Limb (tissue), 2 donors: Measurements from ENCODE around the gene MED12L.
"Not testable (repeated sequence)": the region's sequence is repeated elsewhere in the genome, so short reads cannot be mapped to it uniquely, and the experiment has no call there.

Experiments used
- DNase-seq, 2 donors: peaks; one replicate each; pipeline ENCODE4 v3.0.0-alpha.2; 2016; ENCODE audit errors: extremely low spot score in 2 of 2

The MED12L gene

GRCh38 chr3:151133917-151134450, 48.5 kb downstream of the MED12L start:
- DNase-seq, result no peak

- no peak for DNase-seq
Observed at GRCh38 chr3:151135541-151136337, 50.3 kb downstream of the MED12L start.

GRCh38 chr3:151142929-151143328, 57.5 kb downstream of the MED12L start:
- no peak for DNase-seq

DNA sequence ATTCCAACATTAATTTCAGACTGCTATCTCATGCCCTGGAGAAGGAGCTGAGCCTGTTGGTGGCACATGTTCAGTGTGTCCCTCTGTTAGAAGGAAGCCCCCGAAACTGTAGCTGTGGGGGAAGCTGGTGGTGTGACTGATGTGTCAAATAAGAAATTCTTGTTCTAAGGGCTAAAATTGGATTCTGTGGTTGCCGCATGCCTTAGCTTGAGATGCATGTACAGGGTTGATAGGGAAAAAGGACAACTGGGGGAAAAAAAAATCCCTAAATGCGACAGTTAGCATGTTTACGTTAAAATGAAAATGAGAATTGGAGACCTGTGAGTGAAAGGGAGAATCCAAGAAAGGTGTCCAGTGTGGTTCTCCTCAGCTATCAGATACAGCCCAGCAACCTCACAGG, 58.6 kb downstream of the MED12L start:
- no peak for DNase-seq

GRCh38 chr3:151144760-151145159, 59.3 kb downstream of the MED12L start:
- DNase-seq, result no peak

- DNase-seq, result no peak
Observed at GRCh38 chr3:151145713-151146070, 60.2 kb downstream of the MED12L start.

DNA sequence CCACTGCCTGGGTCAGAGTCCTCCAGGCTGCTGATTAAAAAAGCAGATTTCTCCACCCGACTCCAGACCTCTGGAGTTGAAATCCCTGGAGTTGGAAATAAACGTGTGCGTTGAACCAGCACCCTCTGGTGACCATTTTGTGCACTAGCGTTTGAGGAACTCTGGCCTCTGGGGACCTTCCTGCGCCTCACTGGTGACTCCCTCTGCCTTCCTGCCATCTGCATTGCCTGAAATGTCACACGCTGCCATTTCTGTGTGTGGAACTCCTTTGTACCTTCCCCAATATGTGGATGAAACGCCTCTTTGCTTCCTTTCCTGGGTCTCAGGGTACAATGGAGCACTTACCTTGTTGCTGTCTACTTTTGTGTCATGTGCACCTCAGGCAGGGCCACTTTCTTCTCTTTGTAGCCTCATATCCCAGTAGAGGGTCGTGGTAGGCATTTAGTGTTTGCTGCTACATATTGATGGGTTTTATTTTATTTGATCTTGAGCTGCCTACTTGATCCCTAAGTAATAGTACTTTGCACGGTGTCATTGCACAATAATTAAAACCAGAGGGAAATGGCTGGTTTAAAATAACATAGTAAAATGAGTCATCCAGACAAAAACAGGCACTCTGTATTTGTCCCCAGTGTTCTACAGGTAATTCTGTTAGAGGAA, 60.7 kb downstream of the MED12L start:
- DNase-seq, result peak; percentile 76

DNA sequence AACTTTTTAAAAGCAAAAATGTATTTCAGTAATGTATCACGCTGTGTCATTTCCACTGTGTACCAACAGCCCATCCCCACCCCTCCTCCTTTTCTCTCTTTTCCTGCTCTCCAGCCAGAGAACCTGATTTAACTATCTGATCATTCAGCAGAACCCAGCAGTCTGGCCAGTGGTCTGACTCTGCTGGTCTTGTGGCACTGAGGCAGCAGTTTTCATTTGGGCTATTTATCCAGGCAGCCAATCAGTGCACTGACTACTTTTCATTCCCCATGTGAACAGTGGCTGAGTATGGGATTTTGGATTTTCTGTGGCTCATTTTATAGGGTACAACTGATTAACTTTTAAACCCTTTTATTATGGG, 61.2 kb downstream of the MED12L start:
- DNase-seq, result no peak

GRCh38 chr3:151147299-151147698, 61.8 kb downstream of the MED12L start:
- no peak for DNase-seq

GRCh38 chr3:151152455-151153079, 67.1 kb downstream of the MED12L start:
- no peak for DNase-seq

DNA sequence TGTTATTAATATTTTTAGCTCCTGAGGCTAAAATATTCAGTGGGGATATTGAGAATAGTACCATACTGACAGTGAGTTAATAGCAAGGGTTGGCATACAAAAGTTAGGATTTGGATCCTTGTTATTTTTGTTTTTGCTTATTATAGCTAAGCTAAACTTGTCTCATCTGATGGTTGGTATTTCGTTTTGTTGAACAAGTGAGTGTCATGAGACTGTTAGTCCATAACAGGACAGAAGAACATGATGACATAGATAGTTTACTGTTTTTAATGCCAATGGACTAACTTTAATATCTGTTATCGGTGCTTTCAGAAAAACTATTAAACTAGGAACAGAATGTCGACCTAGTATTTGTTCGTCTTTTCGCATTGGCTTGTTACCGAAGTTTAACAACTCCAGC, 69.1 kb downstream of the MED12L start:
- no peak for DNase-seq

- no peak for DNase-seq
Observed at GRCh38 chr3:151155409-151156128, 70.1 kb downstream of the MED12L start.

DNA sequence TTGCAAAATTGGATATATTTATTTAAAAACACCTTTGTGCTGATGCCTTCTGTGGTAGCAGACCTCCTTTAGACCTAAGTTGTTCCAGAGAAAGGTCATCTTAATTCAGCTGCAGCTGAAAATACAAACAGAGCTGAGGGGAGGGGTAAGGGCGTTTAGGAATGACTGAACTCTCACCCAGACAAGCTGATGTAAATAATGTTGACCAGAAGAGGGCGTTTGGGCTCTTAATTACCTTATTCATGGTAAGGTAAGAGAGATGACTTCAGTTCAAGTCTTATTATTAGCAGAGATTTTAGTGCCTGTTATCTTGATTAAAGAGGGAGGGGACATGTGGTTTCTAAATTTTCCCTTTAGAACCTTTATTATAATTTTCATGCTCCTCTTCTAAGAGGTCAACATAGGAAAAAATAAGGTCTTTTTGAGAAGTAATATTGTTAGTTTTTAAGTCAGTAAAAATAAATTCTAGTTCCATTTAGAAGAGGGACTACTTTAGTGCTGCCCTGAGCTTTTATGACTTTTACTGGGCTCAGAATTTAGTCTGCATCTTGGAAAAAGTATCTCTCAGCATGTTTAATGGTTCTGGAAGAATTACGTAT, 71.3 kb downstream of the MED12L start:
- peak in 1 of 2 donors; percentile 35 for DNase-seq

- no peak for DNase-seq
Observed at GRCh38 chr3:151159806-151160205, 74.3 kb downstream of the MED12L start.

DNA sequence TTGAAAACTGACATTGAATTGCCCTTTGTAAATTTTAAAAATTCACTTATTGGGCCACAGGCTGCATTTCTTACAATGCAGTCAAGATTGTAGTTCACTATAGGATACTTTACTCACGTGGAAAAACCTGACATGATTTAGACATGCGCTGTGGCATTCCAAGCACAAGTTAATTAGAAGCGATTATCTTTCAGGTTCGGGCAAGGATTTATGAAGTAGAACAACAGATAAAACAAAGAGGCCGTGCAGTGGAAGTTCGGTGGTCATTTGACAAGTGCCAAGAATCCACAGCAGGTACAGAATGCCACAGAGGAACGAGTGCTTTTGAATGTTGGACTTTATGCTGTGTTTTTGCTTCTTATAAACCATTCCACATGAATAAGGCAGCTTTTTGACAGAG, 79.8 kb downstream of the MED12L start:
- no peak for DNase-seq

- DNase-seq, result no peak
Observed at GRCh38 chr3:151166161-151166560, 80.7 kb downstream of the MED12L start.

GRCh38 chr3:151168269-151169094, 83.0 kb downstream of the MED12L start:
- peak; percentile 39 to 73 for DNase-seq

DNA sequence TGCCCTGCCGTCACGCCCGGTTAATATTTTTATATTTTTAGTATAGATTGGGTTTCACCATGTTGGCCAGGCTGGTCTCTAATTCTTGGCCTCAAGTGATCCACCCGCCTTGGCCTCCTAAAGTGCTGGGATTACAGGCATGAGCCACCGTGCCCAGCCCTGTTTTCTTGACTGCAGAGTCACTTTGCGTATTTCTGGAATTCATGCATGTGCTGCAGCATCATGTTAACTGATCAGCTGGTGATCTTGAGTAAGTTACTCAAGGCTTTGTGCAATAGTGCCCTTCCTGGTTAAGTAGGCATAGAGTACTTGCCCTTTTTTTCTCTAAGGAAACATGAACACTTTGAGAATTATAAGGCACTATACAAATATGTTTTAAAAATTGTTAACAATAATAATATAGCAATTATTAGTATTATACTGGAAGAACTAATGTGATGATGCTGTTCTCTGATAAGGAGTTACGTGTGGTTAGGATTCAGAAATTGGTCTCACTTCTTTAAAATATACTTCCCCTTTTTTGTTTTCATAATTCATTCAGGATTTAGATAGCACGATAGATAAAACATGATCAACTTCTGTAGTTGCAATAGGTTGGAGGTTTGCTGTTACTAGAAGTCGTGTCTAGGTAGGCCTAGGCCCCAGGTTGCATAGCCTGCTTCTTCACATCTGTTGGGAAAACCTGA, 83.9 kb downstream of the MED12L start:
- DNase-seq, result no peak

DNA sequence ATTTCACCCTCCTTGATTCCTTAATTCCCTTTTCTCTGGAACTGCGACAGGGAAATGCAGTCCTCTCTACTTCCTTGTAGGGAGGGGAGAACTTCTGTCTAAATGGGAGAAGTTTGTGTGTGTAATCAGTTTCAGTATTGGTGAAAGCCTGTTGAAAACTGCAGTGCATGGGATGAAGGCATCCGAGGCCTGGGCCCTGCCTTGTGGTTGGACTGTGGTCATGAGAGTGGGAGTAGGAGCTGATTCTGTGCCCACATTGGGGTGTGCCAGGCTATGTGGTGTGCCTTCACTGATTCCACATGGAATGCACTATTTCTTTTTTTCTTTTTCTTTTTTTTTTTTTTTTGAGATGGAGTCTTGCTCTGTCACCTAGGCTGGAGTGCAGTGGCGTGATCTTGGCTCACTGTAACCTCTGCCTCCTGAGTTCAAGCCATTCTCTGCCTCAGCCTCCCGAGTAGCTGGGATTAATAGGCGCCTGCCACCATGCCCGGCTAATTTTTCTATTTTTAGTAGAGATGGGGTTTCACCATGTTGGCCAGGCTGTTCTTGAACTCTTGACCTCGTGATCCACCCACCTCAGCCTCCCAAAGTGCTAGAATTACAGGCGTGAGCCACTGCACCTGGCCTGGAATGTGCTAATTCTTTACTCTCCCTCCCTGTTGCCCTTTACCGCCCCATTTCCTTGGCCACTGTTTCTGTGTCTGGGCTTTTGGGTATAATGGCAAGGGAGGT, 84.7 kb downstream of the MED12L start:
- DNase-seq, result not testable (repeated sequence)
